Activated T-cell treated with anti-CD3 and anti-CD28 coated beads, Interleukin-2, amount 50 U/mL, for 24 hours (primary cell): ENCODE data around the gene CRYBB1.

ENCODE experiments used
- DNase-seq: peaks from one replicate; pipeline ENCODE4 v3.0.0-alpha.2; 2020
- H3K27ac Mint-ChIP-seq: 2 replicates; pipeline ENCODE4 v1.8.0; 2020; ENCODE audit warnings: mild to moderate bottlenecking, mixed read lengths
- H3K27me3 Mint-ChIP-seq: 2 replicates; pipeline ENCODE4 v1.8.0; 2020; ENCODE audit warnings: mixed read lengths
- H3K36me3 Mint-ChIP-seq: 2 replicates; pipeline ENCODE4 v1.8.0; 2020; ENCODE audit warnings: low read depth, mixed read lengths
- H3K4me1 Mint-ChIP-seq: 2 replicates; pipeline ENCODE4 v1.8.0; 2020; ENCODE audit warnings: low read depth, mixed read lengths
- H3K4me3 Mint-ChIP-seq: 2 replicates; pipeline ENCODE4 v1.8.0; 2020; ENCODE audit warnings: mild to moderate bottlenecking, moderate library complexity, mixed read lengths
- H3K9me3 Mint-ChIP-seq: 2 replicates; pipeline ENCODE4 v1.8.0; 2020; ENCODE audit warnings: mixed read lengths

CRYBB1 gene

DNA sequence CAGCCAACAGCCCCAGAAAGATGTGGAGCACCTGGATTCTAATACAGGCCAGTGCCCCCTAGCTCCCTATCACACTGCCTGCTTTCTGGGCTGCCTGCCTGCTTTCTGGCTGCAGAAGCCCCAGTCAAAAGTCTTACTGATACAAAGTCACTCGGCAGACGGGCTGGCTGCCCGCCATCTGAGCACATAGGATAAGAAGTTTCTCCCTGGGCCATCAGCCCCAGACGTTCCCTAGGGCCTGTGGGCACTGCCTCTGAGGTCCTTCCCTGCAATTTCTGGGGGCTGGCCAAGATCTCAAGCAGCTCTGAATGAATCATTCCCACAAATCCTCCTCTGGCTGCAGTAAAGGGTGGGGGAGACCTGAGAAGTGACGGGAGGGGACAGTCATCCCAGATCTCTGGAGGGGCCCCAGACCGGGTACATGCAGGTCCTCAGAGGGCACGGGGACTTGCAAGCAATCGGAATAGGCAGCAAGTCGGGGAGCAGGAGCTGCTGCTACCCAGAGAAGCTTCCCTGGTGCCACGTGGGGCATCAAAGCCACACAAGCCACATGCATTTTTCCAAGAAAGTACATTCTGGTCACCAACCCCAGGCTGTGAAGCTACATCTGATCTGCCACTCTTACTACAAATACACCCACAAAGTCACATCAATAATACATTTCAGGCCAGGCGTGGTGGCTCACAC, 32.6 kb downstream of the CRYBB1 start:
- Mint-ChIP-seq H3K4me3 (peak overlapping the region; percentile 23), H3K27ac (peak overlapping the region; percentile 79), H3K27me3 (no peaks in the 10 kb centered on the region), H3K9me3 (no peaks in the 10 kb centered on the region), H3K36me3 (peaks cover 51% of the 10 kb centered on the region), H3K4me1 (peaks cover 73% of the 10 kb centered on the region)
- DNase-seq: no peak

DNA sequence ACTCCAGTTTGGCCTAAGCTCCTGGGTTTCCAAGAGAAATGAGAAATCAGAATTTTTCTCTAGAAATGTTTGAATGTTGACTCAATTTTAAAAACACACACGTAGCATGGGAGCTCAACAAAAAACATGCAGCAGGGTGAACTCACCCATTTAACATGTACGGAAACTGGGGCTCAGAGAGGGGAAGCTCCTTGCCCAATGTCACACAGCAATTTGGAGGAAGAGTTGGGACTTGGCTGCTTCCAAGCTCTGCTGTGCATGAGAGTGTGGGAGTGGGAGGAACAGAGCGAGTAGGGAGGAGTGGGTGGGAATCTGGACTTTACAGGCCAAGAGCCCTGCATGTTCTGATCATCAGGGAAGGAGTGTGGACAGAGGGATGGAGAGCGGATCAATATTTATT, 33.8 kb downstream of the CRYBB1 start:
- Mint-ChIP-seq H3K27ac (peak overlapping the region; percentile 79), H3K9me3 (no peaks in the 10 kb centered on the region), H3K4me1 (peaks cover 80% of the 10 kb centered on the region), H3K27me3 (no peaks in the 10 kb centered on the region), H3K4me3 (no peak overlapping the region), H3K36me3 (peaks cover 48% of the 10 kb centered on the region)
- no peak for DNase-seq

DNA sequence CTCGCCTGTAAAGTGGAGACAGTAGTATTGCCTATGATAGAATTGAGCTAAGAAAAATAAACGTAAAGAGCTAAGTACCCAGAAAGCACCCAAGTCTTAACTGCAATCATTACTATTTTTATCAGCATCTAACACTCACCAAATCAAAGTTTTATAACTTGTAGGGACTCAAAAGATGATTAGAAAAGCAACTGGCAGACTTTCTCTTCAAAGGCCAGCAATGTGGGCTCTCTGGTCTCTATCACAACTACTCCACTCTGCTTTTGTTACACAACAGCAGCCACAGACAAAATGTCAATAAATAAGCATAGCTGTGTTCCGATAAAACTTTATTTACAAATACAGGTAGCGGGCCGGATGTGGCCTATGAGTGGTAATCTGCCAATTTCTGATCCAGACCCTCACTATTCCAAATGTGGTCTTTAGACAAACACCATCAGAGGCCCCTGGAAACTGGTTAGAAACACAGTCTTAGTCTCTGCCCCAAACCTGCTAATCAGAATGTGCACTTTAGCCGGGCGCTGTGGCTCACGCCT, 36.1 kb downstream of the CRYBB1 start:
- Mint-ChIP-seq H3K4me3 (no peak overlapping the region), H3K27ac (peak overlapping the region; percentile 44), H3K36me3 (peaks cover 37% of the 10 kb centered on the region), H3K27me3 (no peaks in the 10 kb centered on the region), H3K4me1 (peaks cover 70% of the 10 kb centered on the region), H3K9me3 (no peaks in the 10 kb centered on the region)
- DNase-seq: no peak

DNA sequence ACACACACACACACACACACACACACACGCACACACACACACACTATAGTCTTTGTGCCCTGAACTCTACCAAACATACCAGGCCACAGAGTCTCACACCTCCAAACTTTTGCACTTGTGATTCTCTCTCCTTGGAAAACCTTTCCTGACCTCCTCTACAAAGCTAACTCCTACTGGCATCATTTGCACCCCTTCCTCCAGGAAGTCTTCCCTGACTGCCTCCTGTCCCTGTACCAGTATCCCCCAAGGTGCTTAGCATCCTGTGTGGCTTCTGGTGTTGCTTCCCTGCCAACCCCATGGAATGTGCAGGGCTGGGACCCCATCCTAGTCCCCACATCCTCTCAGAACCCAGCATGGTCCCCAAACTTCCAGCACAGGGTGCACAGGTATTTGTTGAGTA, 36.8 kb downstream of the CRYBB1 start:
- H3K9me3 Mint-ChIP-seq: no peaks in the 10 kb centered on the region
- H3K27me3 Mint-ChIP-seq: no peaks in the 10 kb centered on the region
- H3K27ac Mint-ChIP-seq: peak overlapping the region; percentile 89
- peaks cover 42% of the 10 kb centered on the region for H3K36me3 Mint-ChIP-seq
- H3K4me3 Mint-ChIP-seq: no peak overlapping the region
- H3K4me1 Mint-ChIP-seq: peaks cover 69% of the 10 kb centered on the region
- no peak for DNase-seq

DNA sequence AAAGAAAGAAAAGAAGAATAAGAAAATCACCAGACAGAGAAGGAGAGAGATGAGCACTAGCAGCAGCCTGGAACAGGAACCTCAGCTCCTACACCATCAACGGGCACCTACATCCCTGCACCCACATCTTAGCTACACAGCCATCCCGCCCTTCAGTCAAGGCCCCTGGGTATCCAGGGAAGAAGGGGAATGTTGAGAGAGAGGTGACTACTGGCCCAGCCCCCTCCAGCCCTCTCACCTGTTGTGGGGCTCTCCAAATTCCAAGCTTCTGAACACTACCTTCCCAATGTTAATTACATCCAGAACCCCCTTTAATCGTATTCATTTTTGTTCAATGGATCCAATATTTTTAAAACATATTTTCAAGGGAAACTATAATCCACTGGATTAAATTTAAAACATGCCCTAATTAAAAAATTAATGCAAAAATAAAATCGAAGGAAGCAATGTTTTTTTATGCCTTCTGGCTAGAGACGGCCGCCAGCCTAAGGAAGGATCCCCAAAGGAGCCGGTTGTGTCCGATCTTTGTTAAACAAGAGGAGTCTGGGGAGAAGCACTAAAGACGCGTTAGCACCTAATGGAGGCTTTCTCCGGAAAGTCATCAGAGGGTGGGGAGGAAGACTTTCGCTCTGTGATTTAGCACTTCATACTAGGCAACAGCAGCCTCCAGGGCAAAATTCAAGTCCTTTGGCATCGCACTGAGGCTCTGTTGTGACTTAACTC, 37.4 kb downstream of the CRYBB1 start:
- no peak for DNase-seq
- Mint-ChIP-seq H3K9me3 (no peaks in the 10 kb centered on the region), H3K27ac (peak overlapping the region; percentile 89), H3K27me3 (no peaks in the 10 kb centered on the region), H3K4me3 (peak overlapping the region; percentile 55), H3K4me1 (peaks cover 68% of the 10 kb centered on the region), H3K36me3 (peaks cover 40% of the 10 kb centered on the region)

DNA sequence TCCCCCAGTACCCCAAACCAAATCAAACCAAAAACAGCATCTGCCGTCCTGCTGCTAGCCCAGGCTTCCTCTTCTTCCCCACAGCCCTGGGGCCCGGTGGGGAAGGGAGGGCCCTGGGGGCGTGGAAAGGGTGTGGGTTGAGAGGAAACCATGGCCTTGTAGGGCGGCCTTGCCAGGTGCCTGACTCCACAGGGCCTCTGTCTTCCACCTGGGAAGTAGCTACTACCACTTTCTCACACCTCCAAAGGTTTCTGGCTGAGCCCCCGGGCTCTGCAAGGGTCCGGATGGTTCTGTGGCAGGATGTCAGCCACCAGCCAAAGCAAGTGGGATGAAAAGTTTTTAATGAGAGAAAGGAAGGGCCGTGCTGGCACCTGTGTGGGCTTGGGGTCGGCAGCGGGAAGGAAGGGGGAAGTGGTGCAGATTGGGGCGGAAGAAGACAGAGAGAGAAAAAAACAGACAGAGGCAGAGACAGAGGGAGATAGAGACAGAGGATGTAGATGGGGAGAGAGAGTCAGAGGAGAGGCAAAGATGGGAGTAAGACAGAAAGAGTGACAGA, 38.4 kb downstream of the CRYBB1 start:
- peak; percentile 69 for DNase-seq
- Mint-ChIP-seq H3K27ac (peak overlapping the region; percentile 89), H3K4me3 (peak overlapping the region; percentile 55), H3K27me3 (no peaks in the 10 kb centered on the region), H3K9me3 (no peaks in the 10 kb centered on the region), H3K4me1 (peaks cover 61% of the 10 kb centered on the region), H3K36me3 (peaks cover 41% of the 10 kb centered on the region)

DNA sequence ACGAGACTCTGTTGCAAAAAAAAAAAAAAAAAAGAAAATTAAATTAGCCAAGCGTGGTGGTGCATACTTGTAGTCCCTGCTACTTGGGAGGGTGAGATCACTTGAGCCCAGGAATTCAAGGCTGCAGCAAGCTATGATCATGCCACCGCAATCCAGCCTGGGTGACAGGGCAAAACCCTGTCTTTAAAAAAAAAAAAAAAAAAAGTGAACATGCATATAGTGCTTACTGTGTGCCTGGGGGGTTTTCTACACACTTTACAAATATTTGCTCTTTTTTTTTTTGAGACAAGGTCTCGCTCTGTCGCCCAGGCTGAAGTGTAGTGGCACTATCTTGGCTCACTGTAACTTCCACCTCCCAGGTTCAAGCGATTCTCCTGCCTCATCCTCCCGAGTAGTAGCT, 40.7 kb downstream of the CRYBB1 start:
- Mint-ChIP-seq H3K27ac (no peak overlapping the region), H3K9me3 (no peaks in the 10 kb centered on the region), H3K4me3 (no peak overlapping the region), H3K4me1 (peaks cover 66% of the 10 kb centered on the region), H3K27me3 (no peaks in the 10 kb centered on the region), H3K36me3 (peaks cover 38% of the 10 kb centered on the region)
- no peak for DNase-seq

DNA sequence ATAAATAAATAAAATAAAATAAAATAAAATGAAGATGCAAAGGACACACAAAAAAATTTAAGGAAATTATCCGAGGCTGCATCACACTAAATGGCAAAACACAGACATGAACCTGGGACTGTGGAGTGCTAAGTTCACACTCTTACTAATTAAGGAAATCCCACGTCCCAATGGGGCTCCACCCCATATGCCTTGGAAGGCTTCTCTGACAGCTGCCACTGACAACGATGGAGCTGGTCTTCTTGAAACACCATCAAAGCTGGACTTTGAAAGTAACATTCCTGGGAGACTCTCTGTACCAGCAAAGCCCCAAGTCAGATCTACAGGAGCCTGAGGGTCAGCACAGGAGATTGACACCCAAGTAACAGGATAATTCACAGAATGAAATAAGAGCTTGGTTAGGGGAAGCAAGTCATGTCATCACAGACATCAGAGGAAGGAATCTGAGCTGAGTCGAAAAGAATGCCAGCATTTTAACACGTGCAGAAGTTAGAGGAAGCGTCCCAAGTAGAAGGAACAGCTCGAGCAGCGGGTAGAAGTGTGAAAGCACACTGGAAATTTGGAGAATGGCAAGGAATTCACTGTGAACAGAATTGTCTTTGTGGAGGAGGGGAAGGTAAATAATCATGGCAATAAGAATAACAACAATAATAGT, 41.7 kb downstream of the CRYBB1 start:
- Mint-ChIP-seq H3K27me3 (no peaks in the 10 kb centered on the region), H3K4me3 (no peak overlapping the region), H3K36me3 (peaks cover 30% of the 10 kb centered on the region), H3K9me3 (no peaks in the 10 kb centered on the region), H3K27ac (no peak overlapping the region), H3K4me1 (peaks cover 68% of the 10 kb centered on the region)
- no peak for DNase-seq

DNA sequence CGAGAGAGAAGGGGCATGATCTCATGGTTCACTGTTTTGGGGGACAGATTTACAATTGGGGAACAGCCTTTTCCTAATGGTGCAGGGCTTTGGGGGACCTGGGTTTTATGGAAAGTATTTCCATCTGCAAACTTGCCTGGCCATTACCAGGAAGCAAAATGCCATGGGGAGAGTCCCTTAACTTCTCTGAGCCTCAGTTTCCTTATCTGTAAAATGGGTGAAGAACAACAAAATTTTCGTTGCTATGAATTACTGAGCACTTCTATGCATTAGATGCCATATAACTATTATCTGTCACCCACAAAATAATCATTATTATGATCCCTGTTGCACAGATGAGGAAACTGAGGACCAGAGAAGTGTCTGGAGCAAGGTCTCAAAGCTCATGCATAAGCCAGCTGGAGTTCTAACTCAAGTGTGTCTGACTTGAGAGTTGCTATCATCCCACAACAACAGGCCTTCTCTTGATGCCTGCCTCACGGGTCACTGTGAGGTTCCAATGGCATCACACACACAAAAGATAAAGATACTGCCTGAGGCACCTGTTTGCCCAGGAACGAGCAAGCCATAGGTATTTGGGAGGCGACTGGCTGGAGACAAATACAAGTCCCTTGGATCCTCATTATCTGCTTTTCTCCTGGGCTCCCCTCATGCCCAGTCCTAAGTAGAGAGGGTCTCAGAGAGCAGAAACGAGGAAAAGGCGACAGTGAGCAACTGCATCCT, 43.7 kb downstream of the CRYBB1 start:
- Mint-ChIP-seq H3K27ac (no peak overlapping the region), H3K4me1 (peaks cover 60% of the 10 kb centered on the region)

DNA sequence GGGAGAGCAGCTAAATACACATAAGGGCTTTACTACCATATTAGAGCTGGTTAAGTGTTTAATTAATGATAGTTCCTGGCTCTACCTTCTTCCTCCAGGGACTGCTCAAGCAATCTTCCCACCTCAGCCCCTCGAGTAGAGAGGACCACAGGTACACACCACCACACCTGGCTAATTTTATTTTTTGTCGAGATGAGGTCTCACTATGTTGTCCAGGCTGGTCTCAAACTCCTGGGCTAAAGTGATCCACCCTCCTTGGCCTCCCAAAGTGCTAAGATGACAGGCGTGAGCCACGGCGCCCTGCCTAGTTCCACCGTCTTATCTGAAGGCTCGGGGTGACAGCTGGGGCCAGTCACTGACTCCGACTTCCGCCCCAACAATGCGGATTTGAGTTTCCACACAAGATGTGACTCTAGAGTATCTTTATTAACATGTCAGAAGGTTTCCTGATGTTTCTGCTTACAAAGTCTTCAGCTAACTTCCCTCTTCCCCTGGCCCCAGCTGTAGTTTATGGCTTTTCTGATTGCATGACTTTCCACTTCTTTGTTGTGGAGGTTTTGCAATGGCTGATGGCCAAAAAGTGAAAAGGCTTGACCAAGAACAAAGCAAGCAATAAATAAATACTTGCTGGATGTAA, 44.7 kb downstream of the CRYBB1 start:
- Mint-ChIP-seq H3K27ac (peak overlapping the region; percentile 64), H3K36me3 (peaks cover 34% of the 10 kb centered on the region), H3K4me1 (peaks cover 57% of the 10 kb centered on the region), H3K27me3 (no peaks in the 10 kb centered on the region), H3K9me3 (no peaks in the 10 kb centered on the region), H3K4me3 (no peak overlapping the region)
- no peak for DNase-seq

More for the DNA sequence above, 43.7 kb downstream of the CRYBB1 start:
- Mint-ChIP-seq H3K36me3 (peaks cover 34% of the 10 kb centered on the region), H3K9me3 (no peaks in the 10 kb centered on the region), H3K27me3 (no peaks in the 10 kb centered on the region), H3K4me3 (no peak overlapping the region)
- DNase-seq: no peak

DNA sequence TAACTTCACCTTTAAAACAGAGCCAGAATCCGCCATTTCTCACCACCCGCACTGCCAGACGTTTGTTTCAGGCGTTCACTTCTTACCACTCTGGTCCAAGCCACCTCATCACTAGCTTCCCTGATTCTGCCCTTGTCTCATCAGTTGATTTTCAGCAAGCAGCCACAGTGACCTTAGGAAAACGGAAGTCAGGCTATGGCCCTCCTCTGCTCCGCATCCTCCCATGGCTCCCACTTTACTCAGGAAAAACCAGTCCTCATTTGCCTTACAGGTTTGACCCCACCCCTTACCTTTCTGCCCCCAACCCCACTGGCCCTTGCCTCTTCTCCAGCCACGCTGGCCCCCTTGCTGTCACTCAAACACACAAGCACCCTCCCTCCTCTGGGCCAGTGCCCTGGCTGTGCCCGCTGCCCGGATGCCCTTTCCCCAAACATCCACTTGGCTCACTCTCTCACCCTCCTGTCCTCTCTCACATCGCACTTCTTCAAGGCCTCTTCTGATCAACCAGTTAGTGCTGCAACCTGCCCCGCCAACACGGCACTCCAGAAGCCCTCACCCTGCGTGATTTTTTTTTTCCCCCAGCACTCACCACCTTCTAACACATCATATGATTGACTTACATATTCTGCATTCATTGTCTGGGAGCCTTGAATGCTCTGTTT, 46.8 kb downstream of the CRYBB1 start:
- H3K4me3 Mint-ChIP-seq: no peak overlapping the region

DNA sequence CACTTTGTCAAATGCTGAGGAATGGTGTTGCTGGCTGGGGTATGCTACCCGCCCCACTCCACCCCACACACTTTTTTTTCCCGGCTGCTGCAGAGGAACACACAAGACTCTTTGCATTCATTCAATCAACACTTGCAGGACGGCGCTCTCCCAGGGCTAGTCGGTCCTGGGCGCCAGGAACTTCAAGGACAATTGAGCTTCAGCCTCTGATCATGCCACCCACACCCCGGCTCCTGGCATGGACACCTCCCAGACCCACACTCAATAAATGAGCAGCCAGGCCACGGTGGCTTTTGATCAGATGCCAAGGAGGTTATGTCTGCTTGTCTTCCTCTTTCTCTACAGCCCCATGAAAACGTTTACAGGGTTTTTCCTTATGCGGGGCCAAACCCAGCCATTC, 47.7 kb downstream of the CRYBB1 start:
- Mint-ChIP-seq H3K27ac (peak overlapping the region; percentile 41), H3K27me3 (no peaks in the 10 kb centered on the region), H3K9me3 (no peaks in the 10 kb centered on the region), H3K4me1 (peaks cover 61% of the 10 kb centered on the region), H3K36me3 (peaks cover 30% of the 10 kb centered on the region), H3K4me3 (no peak overlapping the region)
- DNase-seq: no peak

More for the DNA sequence above, 46.8 kb downstream of the CRYBB1 start:
- Mint-ChIP-seq H3K4me1 (peaks cover 60% of the 10 kb centered on the region), H3K27ac (peak overlapping the region; percentile 48), H3K36me3 (peaks cover 28% of the 10 kb centered on the region), H3K9me3 (no peaks in the 10 kb centered on the region), H3K27me3 (no peaks in the 10 kb centered on the region)
- no peak for DNase-seq

DNA sequence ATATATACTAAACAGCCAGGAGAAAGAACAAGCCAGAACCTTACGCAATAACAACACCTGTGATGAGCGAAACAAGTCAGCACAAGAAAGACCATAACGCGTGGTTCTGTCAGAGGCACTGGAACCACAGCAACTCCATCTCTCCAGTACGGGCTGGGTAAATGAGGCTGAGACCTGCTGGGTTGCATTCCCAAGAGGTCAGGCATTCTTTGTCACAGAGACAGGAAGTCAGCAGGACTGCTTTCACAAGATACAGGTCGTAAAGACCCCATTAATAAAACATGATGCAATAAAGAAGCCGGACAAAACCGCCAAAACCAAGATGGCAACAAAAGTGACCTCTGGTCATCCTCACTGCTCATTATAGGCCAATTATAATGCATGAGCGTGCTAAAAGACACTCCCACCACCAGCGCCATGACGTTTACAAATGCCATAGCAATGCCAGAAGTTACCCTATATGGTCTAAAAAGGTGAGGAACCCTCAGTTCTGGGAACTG, 49.6 kb downstream of the CRYBB1 start:
- Mint-ChIP-seq H3K27me3 (no peaks in the 10 kb centered on the region), H3K4me1 (peaks cover 63% of the 10 kb centered on the region), H3K4me3 (no peak overlapping the region), H3K36me3 (peaks cover 33% of the 10 kb centered on the region), H3K9me3 (no peaks in the 10 kb centered on the region), H3K27ac (no peak overlapping the region)
- no peak for DNase-seq
